B cell (primary cell): ENCODE data around the gene RBMS3. TPM values are rescaled to one million over a fixed set of nuclear protein-coding genes. Genes with fewer than 3 reads are reported as not detected.

Experiments used
- ATAC-seq: fragments of 200-7000 bp; cut with Tn5 transposase; one replicate; pipeline ENCODE4 v1.10.0; 2021; ENCODE audit warnings: low read depth, mild to moderate bottlenecking, moderate number of reproducible peaks, moderate library complexity
- CTCF ChIA-PET: fragments of 350-600 bp; sonication (Branson Sonifier 250); formaldehyde crosslinking; loops from one replicate; lab custom pipeline; 2021; ENCODE audit warnings: antibody characterized with exemption, inconsistent platforms; lab: Charles Lee
- POLR2A ChIA-PET: fragments of 350-600 bp; sonication (Branson Sonifier 250); formaldehyde crosslinking; loops from one replicate; lab custom pipeline; 2021; ENCODE audit warnings: antibody characterized with exemption; lab: Charles Lee
- DNase-seq: peaks from one replicate; pipeline ENCODE4 v3.0.0; 2013
- H2AFZ ChIP-seq: 2 replicates; pipeline ENCODE4 v1.6.1; 2012; ENCODE audit warnings: mild to moderate bottlenecking, low read depth, low read length; ENCODE audit not compliant: insufficient read depth, poor library complexity, severe bottlenecking
- H3K27ac ChIP-seq, 2 donors: 1 replicate in 1 of 2; 2 replicates in 1 of 2; pipeline ENCODE4 v1.5.1; 2012 to 2013; ENCODE audit warnings: low read length in 2 of 2, mild to moderate bottlenecking in 2 of 2, moderate library complexity in 1 of 2
- H3K27me3 ChIP-seq, 4 experiments: fragments of 200-600 bp in 1 of 4; sonication (generic) in 1 of 4; replicated peaks in 1 of 4; 1 replicate in 2 of 4; 2 replicates in 2 of 4; pipeline versions ENCODE4 v1.6.1 to v1.7.0; 2013 to 2016; ENCODE audit warnings: low read length in 3 of 4, mild to moderate bottlenecking in 2 of 4, mixed read lengths in 1 of 4, moderate library complexity in 1 of 4; ENCODE audit not compliant: insufficient read depth in 4 of 4, control insufficient read depth in 3 of 4; ENCODE audit errors: control extremely low read depth in 1 of 4
- H3K36me3 ChIP-seq, 2 experiments: replicated peaks in 1 of 2; 1 replicate in 1 of 2; 2 replicates in 1 of 2; pipeline versions ENCODE4 v1.6.1 to v1.7.1; 2013; ENCODE audit warnings: low read length in 1 of 2; ENCODE audit not compliant: insufficient read depth in 2 of 2, control insufficient read depth in 1 of 2; ENCODE audit errors: control extremely low read depth in 1 of 2, extremely low read depth in 1 of 2
- H3K4me1 ChIP-seq, 2 donors: fragments of 200-600 bp in 1 of 2; sonication (generic) in 1 of 2; 1 replicate in 1 of 2; 2 replicates in 1 of 2; pipeline versions ENCODE4 v1.5.1 to v1.6.1; 2013 to 2017; ENCODE audit warnings: low read length in 2 of 2; ENCODE audit not compliant: control insufficient read depth in 2 of 2, insufficient read depth in 2 of 2
- H3K4me2 ChIP-seq: replicated peaks from 2 replicates; pipeline ENCODE3; 2012; ENCODE audit warnings: mild to moderate bottlenecking, low read depth, low read length; ENCODE audit not compliant: poor library complexity, severe bottlenecking
- H3K4me3 ChIP-seq, 5 experiments: fragments of 200-600 bp in 1 of 5; sonication (generic) in 1 of 5; 1 replicate in 3 of 5; 2 replicates in 2 of 5; pipeline versions ENCODE4 v1.5.1 to v1.7.0; 2011 to 2016; ENCODE audit warnings: low read length in 4 of 5, mild to moderate bottlenecking in 4 of 5, low read depth in 2 of 5, control low read depth in 1 of 5, moderate library complexity in 1 of 5; ENCODE audit not compliant: insufficient read depth in 1 of 5; ENCODE audit errors: control extremely low read depth in 1 of 5, extremely low read depth in 1 of 5
- H3K79me2 ChIP-seq: fragments of 200-600 bp; sonication (generic); one replicate; pipeline ENCODE4 v1.6.0; 2016; ENCODE audit warnings: low read length; ENCODE audit not compliant: control insufficient read depth, insufficient read depth
- H3K9ac ChIP-seq: fragments of 200-600 bp; sonication (generic); 2 replicates; pipeline ENCODE4 v1.6.1; 2017; ENCODE audit warnings: mild to moderate bottlenecking, low read length, moderate library complexity
- H3K9me3 ChIP-seq, 3 donors: one replicate each; pipeline versions ENCODE4 v1.6.1 to v1.7.1; 2013; ENCODE audit warnings: low read length in 2 of 3; ENCODE audit not compliant: control insufficient read depth in 2 of 3, insufficient read depth in 1 of 3; ENCODE audit errors: control extremely low read depth in 1 of 3
- H4K20me1 ChIP-seq: 2 replicates; pipeline ENCODE4 v1.6.0; 2012; ENCODE audit warnings: mild to moderate bottlenecking, low read length; ENCODE audit not compliant: insufficient read depth, control insufficient read depth, poor library complexity, severe bottlenecking
- H3K27ac Mint-ChIP-seq: one replicate; pipeline ENCODE4 v1.8.0; 2021; ENCODE audit warnings: mixed read lengths
- H3K27me3 Mint-ChIP-seq: one replicate; pipeline ENCODE4 v1.8.0; 2021; ENCODE audit warnings: mixed read lengths
- H3K4me1 Mint-ChIP-seq: one replicate; pipeline ENCODE4 v1.8.0; 2021; ENCODE audit warnings: mixed read lengths
- H3K4me3 Mint-ChIP-seq: one replicate; pipeline ENCODE4 v1.8.0; 2021; ENCODE audit warnings: mixed read lengths
- H3K9me3 Mint-ChIP-seq: one replicate; pipeline ENCODE4 v1.8.0; 2022; ENCODE audit warnings: mixed read lengths; ENCODE audit not compliant: insufficient read depth
- EZH2 ChIP-seq: IDR thresholded peaks from 2 replicates; pipeline ENCODE4 v1.6.1; 2012; ENCODE audit warnings: borderline replicate concordance, low read depth, mild to moderate bottlenecking, moderate library complexity, low read length; ENCODE audit not compliant: insufficient read depth, poor library complexity, severe bottlenecking
- WGBS: methylation state at CpG from one replicate; pipeline ENCODE4 v1.1.5; 2013; ENCODE audit warnings: missing lambda C conversion rate; ENCODE audit not compliant: insufficient coverage; 5-methylcytosine and 5-hydroxymethylcytosine counted together
- intact Hi-C: fragments of 100-400 bp; cut with micrococcal nuclease; formaldehyde crosslinking; loops from one replicate; pipeline ENCODE4 v1.10.0; 2022
- polyA plus RNA-seq: library from polyadenylated mRNA; depleted of rRNA; stranded (reverse); fragments of >200 nt; gene quantifications from 2 replicates; pipeline ENCODE4 v1.2.3, GENCODE V29; 2012
- total RNA-seq, 2 donors: library from RNA; stranded (reverse); fragments of 120-200 nt in 1 of 2; gene quantifications; 1 replicate in 1 of 2; 2 replicates in 1 of 2; pipeline versions ENCODE4 v1.2.3 to v1.2.4, GENCODE V29; 2013 to 2022
- TF ChIP-seq, protein P1 (sequence below): fragments of 200-600 bp; IDR thresholded peaks from one replicate; pipeline ENCODE4 v1.8.0; 2022; ENCODE audit warnings: antibody characterized with exemption, mild to moderate bottlenecking

Gene RBMS3
- total and polyA plus RNA-seq, 2 donors (not counting 1 experiment from before 2014, with no cell fraction given) = not detected

DNA sequence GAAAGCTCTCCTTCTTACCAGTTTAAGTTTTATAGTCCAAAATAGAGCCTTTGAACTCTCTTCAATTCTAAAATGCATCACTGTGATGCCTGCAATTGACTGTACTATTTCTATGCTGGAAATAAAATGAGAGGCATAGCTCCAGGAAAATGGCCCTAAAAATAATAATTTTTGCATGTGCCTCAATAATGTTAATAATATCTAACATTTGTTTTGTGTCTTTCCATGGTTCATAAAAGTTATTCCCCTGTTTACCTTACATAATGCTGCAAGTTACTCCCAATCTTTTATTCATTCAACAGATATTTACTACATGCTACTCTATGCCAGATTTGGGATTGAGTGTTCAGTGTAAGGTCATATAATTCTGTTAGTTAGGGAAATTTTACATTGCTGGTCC is 574.0 kb downstream of the RBMS3 start:
- Histone ChIP-seq H4K20me1 (no peaks in the 10 kb centered on the region), H3K79me2 (no peaks in the 10 kb centered on the region), H3K4me1 (no peaks in the 10 kb centered on the region), H3K27me3 (no peaks in the 10 kb centered on the region), H3K4me3 (no peak overlapping the region), H3K4me2 (no peak overlapping the region), H3K9ac (no peak overlapping the region), H3K9me3 (peaks cover 0 to 5% (median 0%) of the 10 kb centered on the region in 3 donors), H3K27ac (no peak overlapping the region), H3K36me3 (no peaks in the 10 kb centered on the region), H2AFZ (no peak overlapping the region)
- CTCF ChIA-PET = no interaction called here
- no peak overlapping the region for H3K27ac Mint-ChIP-seq
- no peak for TF ChIP-seq EZH2
- TF ChIP-seq, protein P1, sequence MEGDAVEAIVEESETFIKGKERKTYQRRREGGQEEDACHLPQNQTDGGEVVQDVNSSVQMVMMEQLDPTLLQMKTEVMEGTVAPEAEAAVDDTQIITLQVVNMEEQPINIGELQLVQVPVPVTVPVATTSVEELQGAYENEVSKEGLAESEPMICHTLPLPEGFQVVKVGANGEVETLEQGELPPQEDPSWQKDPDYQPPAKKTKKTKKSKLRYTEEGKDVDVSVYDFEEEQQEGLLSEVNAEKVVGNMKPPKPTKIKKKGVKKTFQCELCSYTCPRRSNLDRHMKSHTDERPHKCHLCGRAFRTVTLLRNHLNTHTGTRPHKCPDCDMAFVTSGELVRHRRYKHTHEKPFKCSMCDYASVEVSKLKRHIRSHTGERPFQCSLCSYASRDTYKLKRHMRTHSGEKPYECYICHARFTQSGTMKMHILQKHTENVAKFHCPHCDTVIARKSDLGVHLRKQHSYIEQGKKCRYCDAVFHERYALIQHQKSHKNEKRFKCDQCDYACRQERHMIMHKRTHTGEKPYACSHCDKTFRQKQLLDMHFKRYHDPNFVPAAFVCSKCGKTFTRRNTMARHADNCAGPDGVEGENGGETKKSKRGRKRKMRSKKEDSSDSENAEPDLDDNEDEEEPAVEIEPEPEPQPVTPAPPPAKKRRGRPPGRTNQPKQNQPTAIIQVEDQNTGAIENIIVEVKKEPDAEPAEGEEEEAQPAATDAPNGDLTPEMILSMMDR = no peak
- peaks cover 2% of the 10 kb centered on the region for H3K9me3 Mint-ChIP-seq
- DNase-seq (no peak), ATAC-seq (no peak)
- no peak overlapping the region for H3K4me3 Mint-ChIP-seq
- H3K27me3 Mint-ChIP-seq = no peaks in the 10 kb centered on the region
- intact Hi-C loops = no loop called here
- POLR2A ChIA-PET = no interaction called here
- H3K4me1 Mint-ChIP-seq = no peaks in the 10 kb centered on the region

GRCh38 chr3:29859726-29860270 is 578.9 kb downstream of the RBMS3 start:
- no peak for TF ChIP-seq EZH2
- TF ChIP-seq, protein P1 = no peak
- POLR2A ChIA-PET = no interaction called here
- Histone ChIP-seq H3K4me3 (no peak overlapping the region), H4K20me1 (no peaks in the 10 kb centered on the region), H3K79me2 (no peaks in the 10 kb centered on the region), H3K4me1 (no peaks in the 10 kb centered on the region), H3K9ac (no peak overlapping the region), H3K27me3 (no peaks in the 10 kb centered on the region), H3K36me3 (no peaks in the 10 kb centered on the region), H2AFZ (no peak overlapping the region), H3K9me3 (no peaks in the 10 kb centered on the region), H3K27ac (no peak overlapping the region), H3K4me2 (no peak overlapping the region)
- Mint-ChIP-seq H3K9me3 (no peaks in the 10 kb centered on the region), H3K27me3 (no peaks in the 10 kb centered on the region), H3K27ac (no peak overlapping the region), H3K4me3 (no peak overlapping the region), H3K4me1 (no peaks in the 10 kb centered on the region)
- intact Hi-C loops = no loop called here
- no CpG with 5 or more reads among the region's 1 CpG for WGBS
- CTCF ChIA-PET = no interaction called here
- ATAC-seq (no peak), DNase-seq (no peak)
